ENCODE results near the gene TMEM200A. TPM values are rescaled to one million over a fixed set of nuclear protein-coding genes. Genes with fewer than 3 reads are reported as not detected.

Gene TMEM200A
- total and polyA plus RNA-seq, 10 of the 15 experiments (the other 5 are each of a cell fraction or from before 2014, with no cell fraction given), result 5.5 to 12.4 (median 9.6) TPM

GRCh38 chr6:130369831-130370230, 4.0 kb downstream of the TMEM200A start (continued):
- TF ChIP-seq NBN (IDR thresholded peaks at IDR 0.05), result no peak
- TF ChIP-seq BACH1 (IDR thresholded peaks at IDR 0.05; ENCODE audit: borderline replicate concordance), result no peak

- no peak overlapping the region for H3K4me3 ChIP-seq
- no peak for TF ChIP-seq USF2 (IDR thresholded peaks at IDR 0.05; ENCODE audit: borderline replicate concordance, low read depth, low read length)
- no peak for TF ChIP-seq RBBP5 (conservative IDR thresholded peaks at IDR 0.05)
- TF ChIP-seq ZNF622 (IDR thresholded peaks at IDR 0.05), result no peak
- no peak for TF ChIP-seq NKRF (conservative IDR thresholded peaks at IDR 0.05)
- no peak for TF ChIP-seq MXI1 (IDR thresholded peaks at IDR 0.05; ENCODE audit: low read depth, low read length)
- no peak for TF ChIP-seq CHD2 (IDR thresholded peaks at IDR 0.05; ENCODE audit: borderline replicate concordance, low read depth, low read length)
- TF ChIP-seq SP1 (IDR thresholded peaks at IDR 0.05; ENCODE audit: low read depth, low read length), result no peak
- H2AFZ ChIP-seq (ENCODE audit: control insufficient read depth, low read depth, low read length), result no peak overlapping the region
- ChIA-PET RAD21 (ENCODE audit: unreplicated experiment) (interaction anchor here (0.7 to 1.8 kb wide), 4 partner anchors 50 to 326 kb away, joined by 3 to 4 read pairs (median 3); no protein-coding TSS in a partner anchor), CTCF (interaction anchor here (1.2 to 3.5 kb wide), 4 partner anchors 8 to 50 kb away, joined by 4 to 21 read pairs (median 4); no protein-coding TSS in a partner anchor), POLR2A (interaction anchor here (1.1 kb wide), 1 partner anchor 10 kb away, joined by 4 read pairs; no protein-coding TSS in a partner anchor), SMC1A (ENCODE audit: uncharacterized antibody, unreplicated experiment) (interaction anchor here (0.6 to 3.5 kb wide), 10 partner anchors 8 to 326 kb away, joined by 3 to 15 read pairs (median 5); no protein-coding TSS in a partner anchor)
- no peak overlapping the region for H3K27ac ChIP-seq (ENCODE audit: control insufficient read depth, insufficient read depth)
- H3K27me3 ChIP-seq (replicated peaks in 1 of 2; ENCODE audit: control insufficient read depth in 2 of 2, insufficient read depth in 2 of 2, low read length in 1 of 2), result peaks cover 0 to 2% of the 10 kb centered on the region in 2 experiments; a peak in 1 of 4 replicates
- H4K20me1 ChIP-seq (ENCODE audit: control insufficient read depth, insufficient read depth), result no peaks in the 10 kb centered on the region
- no peaks in the 10 kb centered on the region for H3K36me3 ChIP-seq (ENCODE audit: control insufficient read depth in 2 of 2, insufficient read depth in 2 of 2, low read length in 1 of 2)
- BruUV-seq (replicated peaks), result no TSS peak
- in situ Hi-C loops (cut with MboI) (no loop called here), intact Hi-C loops (cut with micrococcal nuclease; ENCODE audit: unreplicated experiment) (no loop called here)
- WGBS (ENCODE audit: insufficient coverage, insufficient replicate concordance, low lambda C conversion rate, missing lambda C conversion rate), result 62% methylated on average over 7 of the region's 7 CpGs
- no peak overlapping the region for H3K4me2 ChIP-seq (ENCODE audit: control insufficient read depth, insufficient read depth)
- FAIRE-seq, result no peak
- H3K9me3 ChIP-seq (replicated peaks; ENCODE audit: control insufficient read depth, insufficient read depth, low read length), result no peaks in the 10 kb centered on the region
- H3K4me1 ChIP-seq (ENCODE audit: control insufficient read depth, insufficient read depth, low read length), result no peaks in the 10 kb centered on the region
- no peak overlapping the region for H3K9ac ChIP-seq (ENCODE audit: control insufficient read depth, insufficient read depth, low read length)
- ATAC-seq, result no peak
- H3K79me2 ChIP-seq (ENCODE audit: control insufficient read depth, insufficient read depth, low read length), result no peaks in the 10 kb centered on the region
- no peak for DNase-seq (ENCODE audit: low read depth, low spot score)
Observed at GRCh38 chr6:130371921-130372420, 6.2 kb downstream of the TMEM200A start.
